Neuronal stem cell (in vitro differentiated cells): ENCODE data around the gene HEPHL1.

Experiments used
- DNase-seq: peaks from one replicate; pipeline ENCODE4 v3.0.0-alpha.2; 2013; ENCODE audit warnings: low spot score
- H2AFZ ChIP-seq: one replicate; pipeline ENCODE4 v1.6.1; 2013; ENCODE audit warnings: mild to moderate bottlenecking, low read length, inconsistent platforms
- H2AK5ac ChIP-seq: 2 replicates; pipeline ENCODE4 v1.6.1; 2013; ENCODE audit warnings: low read depth, mild to moderate bottlenecking, inconsistent platforms, low read length, moderate library complexity, mixed read lengths
- H2BK120ac ChIP-seq: 2 replicates; pipeline ENCODE4 v1.6.1; 2013; ENCODE audit warnings: low read depth, mild to moderate bottlenecking, inconsistent platforms, low read length, moderate library complexity, mixed read lengths
- H2BK12ac ChIP-seq: one replicate; pipeline ENCODE4 v1.6.1; 2013; ENCODE audit warnings: low read length, inconsistent platforms
- H2BK15ac ChIP-seq: 2 replicates; pipeline ENCODE4 v1.6.1; 2013; ENCODE audit warnings: mild to moderate bottlenecking, low read length, inconsistent platforms, mixed read lengths
- H2BK5ac ChIP-seq: one replicate; pipeline ENCODE4 v1.6.1; 2013; ENCODE audit warnings: inconsistent platforms, mild to moderate bottlenecking, low read length, moderate library complexity
- H3K14ac ChIP-seq: one replicate; pipeline ENCODE4 v1.6.1; 2013; ENCODE audit warnings: low read length, inconsistent platforms
- H3K18ac ChIP-seq: 2 replicates; pipeline ENCODE4 v1.6.1; 2013; ENCODE audit warnings: low read length, inconsistent platforms
- H3K23ac ChIP-seq: 2 replicates; pipeline ENCODE4 v1.6.1; 2013; ENCODE audit warnings: low read depth, mild to moderate bottlenecking, mixed read lengths, low read length, inconsistent platforms; ENCODE audit not compliant: poor library complexity
- H3K27ac ChIP-seq: replicated peaks from 3 replicates; pipeline ENCODE4 v1.5.1; 2013; ENCODE audit warnings: low read length, inconsistent platforms
- H3K27me3 ChIP-seq, 3 experiments: 2 replicates each; pipeline ENCODE4 v1.6.1; 2013; ENCODE audit warnings: low read length in 3 of 3, mild to moderate bottlenecking in 2 of 3, inconsistent platforms in 1 of 3, low read depth in 1 of 3, mixed read lengths in 1 of 3, moderate library complexity in 1 of 3; ENCODE audit not compliant: control insufficient read depth in 3 of 3, insufficient read depth in 3 of 3
- H3K36me3 ChIP-seq, 2 donors: replicated peaks in 1 of 2; 2 replicates each; pipeline ENCODE4 v1.6.1; 2013; ENCODE audit warnings: low read length in 2 of 2; ENCODE audit not compliant: control insufficient read depth in 2 of 2, insufficient read depth in 2 of 2
- H3K4ac ChIP-seq: 2 replicates; pipeline ENCODE4 v1.6.1; 2013; ENCODE audit warnings: inconsistent platforms, mild to moderate bottlenecking, low read length, moderate library complexity
- H3K4me1 ChIP-seq, 2 donors: 1 replicate in 1 of 2; 2 replicates in 1 of 2; pipeline ENCODE4 v1.6.1; 2013; ENCODE audit warnings: low read length in 2 of 2, low read depth in 1 of 2; ENCODE audit not compliant: control insufficient read depth in 2 of 2, insufficient read depth in 1 of 2
- H3K4me2 ChIP-seq: one replicate; pipeline ENCODE4 v1.6.1; 2013; ENCODE audit warnings: mild to moderate bottlenecking, low read length, inconsistent platforms; ENCODE audit not compliant: insufficient read depth, poor library complexity, severe bottlenecking
- H3K4me3 ChIP-seq, 2 donors: 2 replicates each; pipeline ENCODE4 v1.5.1; 2013; ENCODE audit warnings: low read length in 2 of 2, mild to moderate bottlenecking in 2 of 2, inconsistent platforms in 1 of 2, moderate library complexity in 1 of 2
- H3K79me1 ChIP-seq: one replicate; pipeline ENCODE4 v1.6.1; 2013; ENCODE audit warnings: low read depth, mild to moderate bottlenecking, inconsistent platforms, low read length, moderate library complexity
- H3K9ac ChIP-seq: one replicate; pipeline ENCODE4 v1.6.1; 2013; ENCODE audit warnings: mild to moderate bottlenecking, low read depth, low read length, inconsistent platforms; ENCODE audit not compliant: poor library complexity
- H3K9me3 ChIP-seq, 2 donors: replicated peaks in 1 of 2; 2 replicates each; pipeline versions ENCODE3 to v1.6.1; 2013; ENCODE audit warnings: low read length in 2 of 2, mild to moderate bottlenecking in 2 of 2, inconsistent platforms in 1 of 2, low read depth in 1 of 2, mixed read lengths in 1 of 2, moderate library complexity in 1 of 2; ENCODE audit not compliant: control insufficient read depth in 2 of 2, insufficient read depth in 1 of 2
- H4K8ac ChIP-seq: one replicate; pipeline ENCODE4 v1.6.1; 2013; ENCODE audit warnings: low read depth, mild to moderate bottlenecking, inconsistent platforms, low read length, moderate library complexity
- H4K91ac ChIP-seq: one replicate; pipeline ENCODE4 v1.6.1; 2013; ENCODE audit warnings: low read length, low read depth, mild to moderate bottlenecking, inconsistent platforms; ENCODE audit not compliant: poor library complexity
- whole genome bisulfite sequencing, 2 donors: extraction: QIAGEN DNeasy Blood & Tissue Kit; methylation state at CpG; one replicate each; pipeline ENCODE4 v1.1.7; 2013; ENCODE audit warnings: missing lambda C conversion rate in 2 of 2, mixed read lengths in 1 of 2; ENCODE audit not compliant: insufficient read length in 2 of 2, insufficient replicate concordance in 1 of 2; ENCODE audit errors: extremely low coverage in 2 of 2; 5-methylcytosine and 5-hydroxymethylcytosine counted together

HEPHL1 gene

GRCh38 chr11:94032066-94032465 is 10.9 kb downstream of the HEPHL1 start:
- H3K79me1 ChIP-seq: no peaks in the 10 kb centered on the region
- H2BK120ac ChIP-seq: no peak overlapping the region
- H3K27me3 ChIP-seq: no peaks in the 10 kb centered on the region
- no peak overlapping the region for H2BK5ac ChIP-seq
- H3K18ac ChIP-seq: no peak overlapping the region
- H3K9ac ChIP-seq: no peak overlapping the region
- H2AFZ ChIP-seq: no peak overlapping the region
- DNase-seq: no peak
- H3K9me3 ChIP-seq: no peaks in the 10 kb centered on the region
- no peak overlapping the region for H3K4ac ChIP-seq
- no peak overlapping the region for H3K4me2 ChIP-seq
- no peak overlapping the region for H3K23ac ChIP-seq
- no peaks in the 10 kb centered on the region for H3K36me3 ChIP-seq
- no peak overlapping the region for H2AK5ac ChIP-seq
- no peak overlapping the region for H4K91ac ChIP-seq
- no peak overlapping the region for H3K27ac ChIP-seq
- H3K4me1 ChIP-seq: no peaks in the 10 kb centered on the region
- H3K4me3 ChIP-seq: no peak overlapping the region
- no peak overlapping the region for H4K8ac ChIP-seq
- no peak overlapping the region for H2BK12ac ChIP-seq
- H2BK15ac ChIP-seq: no peak overlapping the region
- no CpG with 5 or more reads among the region's 5 CpGs for WGBS, 2 donors
- H3K14ac ChIP-seq: no peak overlapping the region

GRCh38 chr11:94032725-94033124 is 11.6 kb downstream of the HEPHL1 start:
- H3K36me3 ChIP-seq: no peaks in the 10 kb centered on the region
- H3K27ac ChIP-seq: no peak overlapping the region
- H3K23ac ChIP-seq: no peak overlapping the region
- H2BK15ac ChIP-seq: no peak overlapping the region
- no peak overlapping the region for H2AFZ ChIP-seq
- no peak overlapping the region for H3K9ac ChIP-seq
- H3K4me2 ChIP-seq: no peak overlapping the region
- H4K91ac ChIP-seq: no peak overlapping the region
- no peaks in the 10 kb centered on the region for H3K9me3 ChIP-seq
- no peak overlapping the region for H3K14ac ChIP-seq
- H2BK5ac ChIP-seq: no peak overlapping the region
- H3K18ac ChIP-seq: no peak overlapping the region
- H3K79me1 ChIP-seq: no peaks in the 10 kb centered on the region
- no peak for DNase-seq
- WGBS, 2 donors: no CpG with 5 or more reads among the region's 8 CpGs
- H4K8ac ChIP-seq: no peak overlapping the region
- no peak overlapping the region for H3K4me3 ChIP-seq
- H2AK5ac ChIP-seq: no peak overlapping the region
- H3K4me1 ChIP-seq: no peaks in the 10 kb centered on the region
- no peak overlapping the region for H2BK12ac ChIP-seq
- no peak overlapping the region for H3K4ac ChIP-seq
- no peak overlapping the region for H2BK120ac ChIP-seq
- no peaks in the 10 kb centered on the region for H3K27me3 ChIP-seq

GRCh38 chr11:94034207-94034606 is 13.1 kb downstream of the HEPHL1 start:
- Histone ChIP-seq H3K27me3 (no peaks in the 10 kb centered on the region), H3K4me3 (no peak overlapping the region), H2BK12ac (no peak overlapping the region), H2AK5ac (no peak overlapping the region), H3K4me1 (no peaks in the 10 kb centered on the region), H4K91ac (no peak overlapping the region), H3K27ac (no peak overlapping the region), H3K79me1 (no peaks in the 10 kb centered on the region), H3K4me2 (no peak overlapping the region), H3K9me3 (no peaks in the 10 kb centered on the region), H3K14ac (no peak overlapping the region), H3K4ac (no peak overlapping the region), H3K36me3 (no peaks in the 10 kb centered on the region), H2BK120ac (no peak overlapping the region), H3K9ac (no peak overlapping the region), H2BK5ac (no peak overlapping the region), H4K8ac (no peak overlapping the region), H2BK15ac (no peak overlapping the region), H2AFZ (no peak overlapping the region), H3K23ac (no peak overlapping the region), H3K18ac (no peak overlapping the region)
- WGBS, 2 donors: no CpG with 5 or more reads among the region's 1 CpG
- DNase-seq: no peak

- Histone ChIP-seq H3K9ac (no peak overlapping the region), H3K27me3 (no peaks in the 10 kb centered on the region), H4K91ac (no peak overlapping the region), H3K18ac (peak overlapping the region; percentile 38), H2BK15ac (no peak overlapping the region), H3K79me1 (no peaks in the 10 kb centered on the region), H3K4ac (no peak overlapping the region), H3K4me3 (no peak overlapping the region), H4K8ac (no peak overlapping the region), H3K27ac (no peak overlapping the region), H2AFZ (no peak overlapping the region), H3K4me2 (no peak overlapping the region), H2AK5ac (no peak overlapping the region), H3K9me3 (no peaks in the 10 kb centered on the region), H3K4me1 (no peaks in the 10 kb centered on the region), H2BK12ac (no peak overlapping the region), H3K14ac (no peak overlapping the region), H3K23ac (no peak overlapping the region), H2BK120ac (no peak overlapping the region), H2BK5ac (no peak overlapping the region), H3K36me3 (no peaks in the 10 kb centered on the region)
- no CpG with 5 or more reads among the region's 2 CpGs for WGBS, 2 donors
- DNase-seq: no peak
Observed at GRCh38 chr11:94036096-94036495, 14.9 kb downstream of the HEPHL1 start.
